SK-N-MC (cell line): Measurements from ENCODE around the gene PDE9A.

ENCODE experiments used
- DNase-seq: peaks from one replicate; pipeline ENCODE4 v3.0.0-alpha.2; 2011; ENCODE audit warnings: low read depth, low spot score
- H3K27ac ChIP-seq: fragments of 200-600 bp; sonication (generic); 2 replicates; pipeline ENCODE4 v1.5.1; 2016; ENCODE audit warnings: mixed run types
- H3K36me3 ChIP-seq: fragments of 200-600 bp; sonication (generic); 2 replicates; pipeline ENCODE4 v1.6.1; 2017; ENCODE audit warnings: antibody characterized with exemption, low read length, mixed read lengths; ENCODE audit not compliant: insufficient read depth
- H3K4me3 ChIP-seq: fragments of 200-600 bp; sonication (generic); 2 replicates; pipeline ENCODE4 v1.5.1; 2016
- H3K9ac ChIP-seq: fragments of 200-600 bp; sonication (generic); 2 replicates; pipeline ENCODE4 v1.8.0; 2017; ENCODE audit warnings: mixed run types, mixed read lengths; ENCODE audit not compliant: insufficient read length
- H3K9me3 ChIP-seq: fragments of 200-600 bp; sonication (generic); 2 replicates; pipeline ENCODE4 v1.6.1; 2017; ENCODE audit warnings: low read depth, mild to moderate bottlenecking, antibody characterized with exemption, low read length, moderate library complexity, mixed read lengths
- EZH2 ChIP-seq: fragments of 200-600 bp; sonication (generic); IDR thresholded peaks from one replicate; pipeline ENCODE4 v1.6.1; 2017; ENCODE audit warnings: antibody characterized with exemption
- FOXP2 ChIP-seq: optimal IDR thresholded peaks from 2 replicates; pipeline ENCODE3; 2011; ENCODE audit warnings: mild to moderate bottlenecking, moderate library complexity; ENCODE audit not compliant: insufficient read depth; ENCODE audit errors: extremely low read length, control extremely low read depth
- POLR2AphosphoS5 ChIP-seq: IDR thresholded peaks from 2 replicates; pipeline ENCODE4 v1.6.1; 2012; ENCODE audit warnings: mild to moderate bottlenecking, low read depth, low read length, borderline replicate concordance

The PDE9A gene

DNA sequence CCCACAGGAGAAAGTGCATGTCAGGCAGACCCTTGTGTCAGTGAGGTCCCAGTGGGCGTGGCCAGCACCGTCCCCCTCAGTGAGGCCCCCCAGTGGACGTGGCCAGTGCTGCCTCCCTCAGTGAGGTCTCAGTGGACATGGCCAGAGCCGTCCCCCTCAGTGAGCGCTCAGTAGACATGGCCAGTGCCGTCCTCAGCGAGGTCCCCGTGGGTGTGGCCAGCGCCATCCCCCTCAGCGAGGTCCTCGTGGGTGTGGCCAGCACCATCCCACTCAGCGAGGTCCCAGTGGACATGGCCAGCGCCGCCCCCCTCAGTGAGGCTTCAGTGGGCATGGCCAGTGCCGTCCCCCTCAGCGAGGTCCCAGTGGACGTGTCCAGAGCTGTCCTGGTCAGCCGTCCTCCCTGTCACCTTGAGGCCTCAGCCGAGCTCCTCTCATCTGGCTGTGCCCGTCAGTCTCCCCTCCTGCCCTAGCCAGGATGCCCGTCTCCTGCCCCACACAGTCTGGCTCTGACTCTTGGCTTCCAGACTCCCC lies 35.5 kb downstream of the PDE9A start:
- H3K27ac ChIP-seq = no peak overlapping the region
- no peaks in the 10 kb centered on the region for H3K9me3 ChIP-seq
- no peak for DNase-seq
- no peak overlapping the region for H3K4me3 ChIP-seq
- H3K9ac ChIP-seq = no peak overlapping the region
- peaks cover 4% of the 10 kb centered on the region; the same call in 1 of the 2 replicates for H3K36me3 ChIP-seq
- TF ChIP-seq EZH2 (no peak), FOXP2 (no peak), POLR2AphosphoS5 (no peak)

GRCh38 chr21:42690586-42690985 lies 37.2 kb downstream of the PDE9A start:
- Histone ChIP-seq H3K9me3 (no peaks in the 10 kb centered on the region), H3K4me3 (no peak overlapping the region), H3K27ac (no peak overlapping the region), H3K9ac (no peak overlapping the region), H3K36me3 (peaks cover 7% of the 10 kb centered on the region; the same call in 1 of the 2 replicates)
- DNase-seq = no peak
- no peak for TF ChIP-seq FOXP2
- no peak for TF ChIP-seq EZH2
- TF ChIP-seq POLR2AphosphoS5 = no peak

DNA sequence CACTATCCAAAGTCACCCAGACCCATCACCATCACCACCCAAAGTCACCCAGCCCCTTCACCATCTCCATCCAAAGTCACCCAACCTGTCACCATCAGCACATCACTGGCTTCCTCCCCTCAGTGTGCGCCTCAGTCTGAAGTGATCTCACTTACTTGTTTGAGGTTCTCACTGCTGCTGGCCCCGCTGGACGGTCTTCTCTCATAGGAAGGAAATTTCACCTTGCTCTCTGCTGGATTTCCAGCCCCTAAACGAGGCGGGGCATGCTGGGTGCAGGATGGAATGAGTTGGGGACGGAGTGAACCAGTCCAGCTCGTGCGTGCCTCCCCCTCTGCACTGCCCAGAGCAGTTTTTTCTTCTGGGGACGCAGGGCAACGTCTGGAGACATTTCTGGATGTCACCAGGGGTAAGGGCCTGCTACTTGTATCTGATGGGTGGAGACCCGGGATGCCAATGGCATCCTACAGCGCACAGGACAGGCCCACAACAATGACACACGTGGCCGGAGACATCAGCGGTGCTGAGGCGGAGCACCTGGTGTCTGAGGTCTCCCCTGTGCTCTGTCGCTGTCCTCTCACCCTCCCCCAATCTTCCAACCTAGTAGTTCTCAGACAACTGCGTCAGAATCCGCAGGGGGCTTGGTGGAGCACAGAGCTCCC lies 38.6 kb downstream of the PDE9A start:
- H3K4me3 ChIP-seq = no peak overlapping the region
- no peak for DNase-seq
- TF ChIP-seq POLR2AphosphoS5 = no peak
- no peak for TF ChIP-seq EZH2
- no peak for TF ChIP-seq FOXP2
- H3K36me3 ChIP-seq = peaks cover 2% of the 10 kb centered on the region; the same call in 1 of the 2 replicates
- H3K9ac ChIP-seq = no peak overlapping the region
- no peaks in the 10 kb centered on the region for H3K9me3 ChIP-seq
- H3K27ac ChIP-seq = no peak overlapping the region

GRCh38 chr21:42692688-42693087 lies 39.3 kb downstream of the PDE9A start:
- peaks cover 2% of the 10 kb centered on the region; the same call in 1 of the 2 replicates for H3K36me3 ChIP-seq
- TF ChIP-seq FOXP2 (no peak), POLR2AphosphoS5 (no peak), EZH2 (no peak)
- no peak overlapping the region for H3K4me3 ChIP-seq
- H3K9me3 ChIP-seq = no peaks in the 10 kb centered on the region
- H3K9ac ChIP-seq = no peak overlapping the region
- H3K27ac ChIP-seq = no peak overlapping the region
- no peak for DNase-seq

GRCh38 chr21:42694751-42695696 lies 41.6 kb downstream of the PDE9A start:
- no peak overlapping the region for H3K9ac ChIP-seq
- H3K4me3 ChIP-seq = no peak overlapping the region
- no peaks in the 10 kb centered on the region for H3K9me3 ChIP-seq
- peaks cover 6% of the 10 kb centered on the region; the same call in 1 of the 2 replicates for H3K36me3 ChIP-seq
- DNase-seq = no peak
- no peak overlapping the region for H3K27ac ChIP-seq
- TF ChIP-seq FOXP2 (no peak), EZH2 (no peak), POLR2AphosphoS5 (no peak)

GRCh38 chr21:42695697-42696380 lies 42.4 kb downstream of the PDE9A start:
- Histone ChIP-seq H3K9me3 (no peaks in the 10 kb centered on the region), H3K4me3 (no peak overlapping the region), H3K36me3 (peaks cover 14% of the 10 kb centered on the region), H3K9ac (no peak overlapping the region), H3K27ac (no peak overlapping the region)
- TF ChIP-seq POLR2AphosphoS5 (no peak), FOXP2 (no peak), EZH2 (no peak)
- DNase-seq = no peak

GRCh38 chr21:42696501-42697040 lies 43.1 kb downstream of the PDE9A start:
- Histone ChIP-seq H3K36me3 (peaks cover 21% of the 10 kb centered on the region), H3K4me3 (no peak overlapping the region), H3K9ac (no peak overlapping the region), H3K27ac (no peak overlapping the region), H3K9me3 (no peaks in the 10 kb centered on the region)
- DNase-seq = no peak
- no peak for TF ChIP-seq EZH2

GRCh38 chr21:42698733-42699132 lies 45.3 kb downstream of the PDE9A start:
- Histone ChIP-seq H3K9ac (no peak overlapping the region), H3K4me3 (no peak overlapping the region), H3K27ac (no peak overlapping the region), H3K36me3 (peaks cover 30% of the 10 kb centered on the region), H3K9me3 (no peaks in the 10 kb centered on the region)
- TF ChIP-seq POLR2AphosphoS5 (no peak), EZH2 (no peak), FOXP2 (no peak)
- no peak for DNase-seq
